WTC11 (cell line): ENCODE data around the gene NR2F2. TPM values are rescaled to one million over a fixed set of nuclear protein-coding genes. Genes with fewer than 3 reads are reported as not detected.

Experiments
- ATAC-seq: fragments of 200-7000 bp; cut with Tn5 transposase; 2 replicates; pipeline ENCODE4 v1.10.0; 2021; ENCODE audit warnings: mild to moderate bottlenecking, moderate library complexity
- CTCF ChIA-PET: fragments of 300-600 bp; sonication (Branson Sonifier 250); formaldehyde crosslinking; loops from one replicate; lab custom pipeline; 2021; ENCODE audit warnings: antibody characterized with exemption; lab: Charles Lee
- POLR2A ChIA-PET: fragments of 350-600 bp; sonication (Branson Sonifier 250); formaldehyde crosslinking; loops from one replicate; lab custom pipeline; 2021; ENCODE audit warnings: antibody characterized with exemption; lab: Charles Lee
- DNase-seq: peaks from one replicate; pipeline ENCODE4 v3.0.0; 2021; ENCODE audit warnings: low spot score
- H3K27ac Mint-ChIP-seq: 2 replicates; pipeline ENCODE4 v1.8.0; 2021; ENCODE audit warnings: mixed read lengths
- H3K27me3 Mint-ChIP-seq: 2 replicates; pipeline ENCODE4 v1.8.0; 2021; ENCODE audit warnings: low read depth, mild to moderate bottlenecking, moderate library complexity, mixed read lengths
- H3K36me3 Mint-ChIP-seq: 2 replicates; pipeline ENCODE4 v1.8.0; 2021; ENCODE audit warnings: mixed read lengths
- H3K4me1 Mint-ChIP-seq: 2 replicates; pipeline ENCODE4 v1.8.0; 2022; ENCODE audit warnings: mixed read lengths
- H3K4me3 Mint-ChIP-seq: 2 replicates; pipeline ENCODE4 v1.8.0; 2021; ENCODE audit warnings: mild to moderate bottlenecking, moderate library complexity, mixed read lengths
- H3K9me3 Mint-ChIP-seq: 2 replicates; pipeline ENCODE4 v1.8.0; 2021; ENCODE audit warnings: mixed read lengths
- CREB1 ChIP-seq: sonication (generic); formaldehyde crosslinking; IDR thresholded peaks from 2 replicates; pipeline ENCODE4 v1.8.0; 2023; ENCODE audit warnings: mild to moderate bottlenecking, missing genetic modification reagents
- CTCF ChIP-seq: fragments of 200-600 bp; IDR thresholded peaks from 2 replicates; pipeline ENCODE4 v1.8.0; 2022; ENCODE audit warnings: antibody characterized with exemption
- FOXP1 ChIP-seq: sonication (generic); formaldehyde crosslinking; IDR thresholded peaks from 2 replicates; pipeline ENCODE4 v1.8.0; 2022; ENCODE audit warnings: missing genetic modification reagents, mild to moderate bottlenecking, moderate library complexity, borderline replicate concordance
- MXD4 ChIP-seq: fragments of 250-450 bp; sonication (Bioruptor Pico); IDR thresholded peaks from 2 replicates; pipeline ENCODE4 v1.8.0; 2021; ENCODE audit warnings: mild to moderate bottlenecking, moderate library complexity, borderline replicate concordance
- MYBL2 ChIP-seq: sonication (generic); formaldehyde crosslinking; IDR thresholded peaks from 2 replicates; pipeline ENCODE4 v1.8.1; 2023; ENCODE audit warnings: mild to moderate bottlenecking, moderate library complexity, missing genetic modification reagents
- PREB ChIP-seq: sonication (generic); formaldehyde crosslinking; IDR thresholded peaks from 2 replicates; pipeline ENCODE4 v1.8.1; 2022; ENCODE audit warnings: mild to moderate bottlenecking, missing genetic modification reagents, moderate library complexity, borderline replicate concordance
- TCF7 ChIP-seq: sonication (generic); formaldehyde crosslinking; IDR thresholded peaks from 2 replicates; pipeline ENCODE4 v1.8.0; 2022; ENCODE audit warnings: mild to moderate bottlenecking, low read depth, missing genetic modification reagents, moderate library complexity
- USF1 ChIP-seq: sonication (generic); formaldehyde crosslinking; IDR thresholded peaks from 2 replicates; pipeline ENCODE4 v1.8.0; 2022; ENCODE audit warnings: mild to moderate bottlenecking, missing genetic modification reagents
- ZBTB21 ChIP-seq: sonication (generic); formaldehyde crosslinking; IDR thresholded peaks from 2 replicates; pipeline ENCODE4 v1.8.1; 2023; ENCODE audit warnings: mild to moderate bottlenecking, missing genetic modification reagents, borderline replicate concordance
- total RNA-seq: library from RNA; stranded (reverse); gene quantifications from 3 replicates; pipeline ENCODE4 v1.2.3, GENCODE V29; 2021
- TF ChIP-seq, protein P1 (sequence below): sonication (generic); formaldehyde crosslinking; conservative IDR thresholded peaks from 2 replicates; pipeline ENCODE4 v1.8.1; 2023; ENCODE audit warnings: mild to moderate bottlenecking, low read depth, missing genetic modification reagents, moderate library complexity
- TF ChIP-seq, protein P2 (sequence below): sonication (generic); formaldehyde crosslinking; IDR thresholded peaks from 2 replicates; pipeline ENCODE4 v1.8.1; 2022; ENCODE audit warnings: missing genetic modification reagents, borderline replicate concordance
- TF ChIP-seq, protein P3 (sequence below): sonication (generic); formaldehyde crosslinking; IDR thresholded peaks from 2 replicates; pipeline ENCODE4 v1.8.0; 2023; ENCODE audit warnings: mild to moderate bottlenecking, missing genetic modification reagents
- TF ChIP-seq, protein P4 (sequence below): sonication (generic); formaldehyde crosslinking; IDR thresholded peaks from 2 replicates; pipeline ENCODE4 v1.8.1; 2022; ENCODE audit warnings: mild to moderate bottlenecking, moderate library complexity, missing genetic modification reagents

The NR2F2 gene
- total RNA-seq, 1 experiment from 2014 or later: 0.57 TPM

GRCh38 chr15:96322536-96323318, 7.8 kb upstream of the NR2F2 start (continued):
- TF ChIP-seq, protein P1, sequence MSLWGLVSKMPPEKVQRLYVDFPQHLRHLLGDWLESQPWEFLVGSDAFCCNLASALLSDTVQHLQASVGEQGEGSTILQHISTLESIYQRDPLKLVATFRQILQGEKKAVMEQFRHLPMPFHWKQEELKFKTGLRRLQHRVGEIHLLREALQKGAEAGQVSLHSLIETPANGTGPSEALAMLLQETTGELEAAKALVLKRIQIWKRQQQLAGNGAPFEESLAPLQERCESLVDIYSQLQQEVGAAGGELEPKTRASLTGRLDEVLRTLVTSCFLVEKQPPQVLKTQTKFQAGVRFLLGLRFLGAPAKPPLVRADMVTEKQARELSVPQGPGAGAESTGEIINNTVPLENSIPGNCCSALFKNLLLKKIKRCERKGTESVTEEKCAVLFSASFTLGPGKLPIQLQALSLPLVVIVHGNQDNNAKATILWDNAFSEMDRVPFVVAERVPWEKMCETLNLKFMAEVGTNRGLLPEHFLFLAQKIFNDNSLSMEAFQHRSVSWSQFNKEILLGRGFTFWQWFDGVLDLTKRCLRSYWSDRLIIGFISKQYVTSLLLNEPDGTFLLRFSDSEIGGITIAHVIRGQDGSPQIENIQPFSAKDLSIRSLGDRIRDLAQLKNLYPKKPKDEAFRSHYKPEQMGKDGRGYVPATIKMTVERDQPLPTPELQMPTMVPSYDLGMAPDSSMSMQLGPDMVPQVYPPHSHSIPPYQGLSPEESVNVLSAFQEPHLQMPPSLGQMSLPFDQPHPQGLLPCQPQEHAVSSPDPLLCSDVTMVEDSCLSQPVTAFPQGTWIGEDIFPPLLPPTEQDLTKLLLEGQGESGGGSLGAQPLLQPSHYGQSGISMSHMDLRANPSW (CRISPR knock-in tag): no peak
- TF ChIP-seq USF1 (no peak), CTCF (no peak)

DNA sequence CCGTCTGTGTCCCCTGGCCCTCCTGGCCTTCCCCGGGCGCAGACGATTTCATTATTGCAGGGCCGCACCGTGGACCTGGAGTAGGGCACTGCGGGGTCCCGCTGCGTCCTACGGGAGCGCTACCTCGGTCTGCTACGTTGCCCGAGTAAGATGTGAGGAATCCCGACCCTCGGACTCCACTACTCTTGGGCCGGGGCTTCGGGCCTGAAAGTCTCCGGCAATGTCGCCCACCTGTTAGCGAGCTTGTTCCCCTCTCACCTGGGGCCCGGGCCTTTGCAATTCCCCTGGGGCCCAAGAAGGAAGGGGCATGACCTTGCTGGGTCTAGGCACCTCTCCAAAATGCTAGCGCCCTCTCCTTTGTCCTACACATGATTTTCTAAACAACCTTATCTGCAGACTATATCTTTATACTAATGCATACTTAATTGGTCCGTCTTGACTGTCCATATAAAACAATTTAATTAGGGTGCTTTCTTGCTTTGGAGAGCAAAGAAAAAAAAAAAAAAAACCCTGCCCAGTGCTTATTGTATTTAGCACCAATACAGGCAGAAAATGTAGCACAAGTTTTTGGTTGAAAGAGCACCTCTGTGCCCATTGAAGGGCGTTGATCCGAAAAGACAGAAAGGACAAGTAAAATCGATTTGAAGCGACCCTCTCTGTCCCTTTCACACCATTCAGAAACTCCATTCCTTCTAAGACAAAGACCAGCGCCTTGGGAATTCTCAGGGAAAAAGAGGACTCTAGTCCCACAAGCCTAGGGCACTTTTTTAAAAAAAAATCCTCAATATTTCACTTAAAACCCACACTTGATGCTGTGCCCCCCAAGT, 7.0 kb upstream of the NR2F2 start:
- peak; percentile 23 for DNase-seq
- H3K4me3 Mint-ChIP-seq: peak overlapping the region; percentile 72
- peaks cover 67% of the 10 kb centered on the region for H3K4me1 Mint-ChIP-seq
- CTCF ChIA-PET: interaction anchor here (2.9 kb wide), 1 partner anchor 18 kb away, joined by 13 read pairs; no protein-coding TSS in a partner anchor
- POLR2A ChIA-PET: no interaction called here
- ATAC-seq: peak; percentile 3
- peaks cover 100% of the 10 kb centered on the region for H3K27me3 Mint-ChIP-seq
- TF ChIP-seq, protein P2, sequence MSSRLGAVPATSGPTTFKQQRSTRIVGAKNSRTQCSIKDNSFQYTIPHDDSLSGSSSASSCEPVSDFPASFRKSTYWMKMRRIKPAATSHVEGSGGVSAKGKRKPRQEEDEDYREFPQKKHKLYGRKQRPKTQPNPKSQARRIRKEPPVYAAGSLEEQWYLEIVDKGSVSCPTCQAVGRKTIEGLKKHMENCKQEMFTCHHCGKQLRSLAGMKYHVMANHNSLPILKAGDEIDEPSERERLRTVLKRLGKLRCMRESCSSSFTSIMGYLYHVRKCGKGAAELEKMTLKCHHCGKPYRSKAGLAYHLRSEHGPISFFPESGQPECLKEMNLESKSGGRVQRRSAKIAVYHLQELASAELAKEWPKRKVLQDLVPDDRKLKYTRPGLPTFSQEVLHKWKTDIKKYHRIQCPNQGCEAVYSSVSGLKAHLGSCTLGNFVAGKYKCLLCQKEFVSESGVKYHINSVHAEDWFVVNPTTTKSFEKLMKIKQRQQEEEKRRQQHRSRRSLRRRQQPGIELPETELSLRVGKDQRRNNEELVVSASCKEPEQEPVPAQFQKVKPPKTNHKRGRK: no peak
- no peak for TF ChIP-seq CREB1 (CRISPR knock-in tag)
- TF ChIP-seq TCF7: no peak
- TF ChIP-seq ZBTB21 (CRISPR knock-in tag): no peak
- TF ChIP-seq PREB (CRISPR knock-in tag): no peak
- no peak for TF ChIP-seq MYBL2 (CRISPR knock-in tag)
- no peak for TF ChIP-seq FOXP1
- no peak overlapping the region for H3K27ac Mint-ChIP-seq
- no peaks in the 10 kb centered on the region for H3K9me3 Mint-ChIP-seq
- no peaks in the 10 kb centered on the region for H3K36me3 Mint-ChIP-seq

- no peaks in the 10 kb centered on the region for H3K9me3 Mint-ChIP-seq
- CTCF ChIA-PET: no interaction called here
- peaks cover 69% of the 10 kb centered on the region for H3K4me1 Mint-ChIP-seq
- H3K27me3 Mint-ChIP-seq: peaks cover 100% of the 10 kb centered on the region
- H3K36me3 Mint-ChIP-seq: no peaks in the 10 kb centered on the region
- H3K27ac Mint-ChIP-seq: no peak overlapping the region
- DNase-seq: no peak
- no peak for ATAC-seq
- 0 out of 2 replicates have a peak overlapping the region, but pooled peaks have one; percentile 22 for H3K4me3 Mint-ChIP-seq
- POLR2A ChIA-PET: no interaction called here
- TF ChIP-seq, protein P3, sequence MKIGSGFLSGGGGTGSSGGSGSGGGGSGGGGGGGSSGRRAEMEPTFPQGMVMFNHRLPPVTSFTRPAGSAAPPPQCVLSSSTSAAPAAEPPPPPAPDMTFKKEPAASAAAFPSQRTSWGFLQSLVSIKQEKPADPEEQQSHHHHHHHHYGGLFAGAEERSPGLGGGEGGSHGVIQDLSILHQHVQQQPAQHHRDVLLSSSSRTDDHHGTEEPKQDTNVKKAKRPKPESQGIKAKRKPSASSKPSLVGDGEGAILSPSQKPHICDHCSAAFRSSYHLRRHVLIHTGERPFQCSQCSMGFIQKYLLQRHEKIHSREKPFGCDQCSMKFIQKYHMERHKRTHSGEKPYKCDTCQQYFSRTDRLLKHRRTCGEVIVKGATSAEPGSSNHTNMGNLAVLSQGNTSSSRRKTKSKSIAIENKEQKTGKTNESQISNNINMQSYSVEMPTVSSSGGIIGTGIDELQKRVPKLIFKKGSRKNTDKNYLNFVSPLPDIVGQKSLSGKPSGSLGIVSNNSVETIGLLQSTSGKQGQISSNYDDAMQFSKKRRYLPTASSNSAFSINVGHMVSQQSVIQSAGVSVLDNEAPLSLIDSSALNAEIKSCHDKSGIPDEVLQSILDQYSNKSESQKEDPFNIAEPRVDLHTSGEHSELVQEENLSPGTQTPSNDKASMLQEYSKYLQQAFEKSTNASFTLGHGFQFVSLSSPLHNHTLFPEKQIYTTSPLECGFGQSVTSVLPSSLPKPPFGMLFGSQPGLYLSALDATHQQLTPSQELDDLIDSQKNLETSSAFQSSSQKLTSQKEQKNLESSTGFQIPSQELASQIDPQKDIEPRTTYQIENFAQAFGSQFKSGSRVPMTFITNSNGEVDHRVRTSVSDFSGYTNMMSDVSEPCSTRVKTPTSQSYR: no peak
- TF ChIP-seq, protein P4, sequence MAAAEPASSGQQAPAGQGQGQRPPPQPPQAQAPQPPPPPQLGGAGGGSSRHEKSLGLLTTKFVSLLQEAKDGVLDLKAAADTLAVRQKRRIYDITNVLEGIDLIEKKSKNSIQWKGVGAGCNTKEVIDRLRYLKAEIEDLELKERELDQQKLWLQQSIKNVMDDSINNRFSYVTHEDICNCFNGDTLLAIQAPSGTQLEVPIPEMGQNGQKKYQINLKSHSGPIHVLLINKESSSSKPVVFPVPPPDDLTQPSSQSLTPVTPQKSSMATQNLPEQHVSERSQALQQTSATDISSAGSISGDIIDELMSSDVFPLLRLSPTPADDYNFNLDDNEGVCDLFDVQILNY (CRISPR knock-in tag): no peak
- TF ChIP-seq MXD4: no peak
These were observed 6.2 kb upstream of the NR2F2 start for GRCh38 chr15:96324192-96324895.
